Aorta (tissue), 5 donors: ENCODE data around the gene CMBL. TPM values are rescaled to one million over a fixed set of nuclear protein-coding genes. Genes with fewer than 3 reads are reported as not detected.

Source experiments
- ATAC-seq: fragments of 200-7000 bp; cut with Tn5 transposase; one replicate; pipeline ENCODE4 v1.9.1; 2022; ENCODE audit warnings: moderate library complexity; ENCODE audit not compliant: low FRiP score
- DNase-seq, 2 donors: peaks; one replicate each; pipeline ENCODE4 v3.0.0-alpha.2; 2020
- H3K27ac ChIP-seq, 2 donors: one replicate each; pipeline ENCODE4 v1.5.1; 2013; ENCODE audit warnings: low read length in 2 of 2, mild to moderate bottlenecking in 2 of 2, moderate library complexity in 2 of 2, control low read depth in 1 of 2, inconsistent platforms in 1 of 2, low read depth in 1 of 2
- H3K27me3 ChIP-seq, 2 donors: one replicate each; pipeline ENCODE4 v1.6.1; 2013; ENCODE audit warnings: control low read depth in 1 of 2, low read length in 1 of 2, mild to moderate bottlenecking in 1 of 2, moderate library complexity in 1 of 2; ENCODE audit not compliant: insufficient read depth in 2 of 2, control insufficient read depth in 1 of 2
- H3K36me3 ChIP-seq, 2 donors: one replicate each; pipeline ENCODE4 v1.6.1; 2013; ENCODE audit warnings: control low read depth in 1 of 2, low read length in 1 of 2, mild to moderate bottlenecking in 1 of 2; ENCODE audit not compliant: insufficient read depth in 2 of 2, control insufficient read depth in 1 of 2
- H3K4me1 ChIP-seq, 2 donors: one replicate each; pipeline ENCODE4 v1.6.1; 2013; ENCODE audit warnings: low read length in 2 of 2, control low read depth in 1 of 2, mild to moderate bottlenecking in 1 of 2, moderate library complexity in 1 of 2; ENCODE audit not compliant: insufficient read depth in 2 of 2, control insufficient read depth in 1 of 2
- H3K4me3 ChIP-seq, 2 donors: one replicate each; pipeline ENCODE4 v1.5.1; 2013; ENCODE audit warnings: low read length in 2 of 2, control low read depth in 1 of 2, mild to moderate bottlenecking in 1 of 2
- H3K9me3 ChIP-seq: one replicate; pipeline ENCODE4 v1.6.1; 2013; ENCODE audit warnings: mild to moderate bottlenecking, low read length; ENCODE audit not compliant: control insufficient read depth
- WGBS, 2 donors: extraction: QIAGEN DNeasy Blood & Tissue Kit; methylation state at CpG; one replicate each; pipeline ENCODE4 v1.1.7; 2013; 5-methylcytosine and 5-hydroxymethylcytosine counted together
- intact Hi-C, 2 donors: fragments of 100-400 bp; cut with DNase I; formaldehyde crosslinking; loops; one replicate each; pipeline versions ENCODE4 v1.14.2 to v1.15.0; 2022
- long read RNA-seq, 2 donors: library from polyadenylated mRNA; unstranded; transcript quantifications; one replicate each; pipeline ENCODE4 v2.0.0, GENCODE V29; 2020 to 2021
- polyA plus RNA-seq, 2 donors: library from polyadenylated mRNA; stranded (reverse); fragments of 200-250 nt; gene quantifications; one replicate each; pipeline ENCODE4 v1.2.3, GENCODE V29; 2013
- total RNA-seq, 2 donors: library from RNA; stranded (reverse); fragmentation: NEBNext Ultra II Directional; extraction: Animal tissue kit (Norgen Biotek cat#: 25700); gene quantifications; one replicate each; pipeline ENCODE4 v1.2.1, GENCODE V29; 2021
- donor health status: healthy with polysubstance abuse.
- donor health status: Bipolar disorder and iron deficiency.
- donor health status: DM: no; HTN: no; CAD: no.
- donor health status: DM: no; HTN: no; CAD: no.
- donor health status: DM: yes; HTN: yes; CAD: no.

Gene CMBL
- 10 to 100 TPM in 1 of 2 donors, 1 to 10 TPM in 1; 7.5 to 20.2 TPM for total RNA-seq
- polyA plus RNA-seq: 10 to 100 TPM; 19.5 to 76.4 TPM
- long read RNA-seq, donor 1, transcript CMBL-201 (6 exons, 2,335 nt): major isoform, 13 of 14 reads
- long read RNA-seq, donor 1, partial matches to known transcripts: 1 of 14 reads
- long read RNA-seq, donor 1, other reads (novel, unspliced or antisense): 0 of 14 reads
- long read RNA-seq, donor 2, partial matches to known transcripts: 2 of 7 reads
- long read RNA-seq, donor 2, other reads (novel, unspliced or antisense): 2 of 7 reads

DNA sequence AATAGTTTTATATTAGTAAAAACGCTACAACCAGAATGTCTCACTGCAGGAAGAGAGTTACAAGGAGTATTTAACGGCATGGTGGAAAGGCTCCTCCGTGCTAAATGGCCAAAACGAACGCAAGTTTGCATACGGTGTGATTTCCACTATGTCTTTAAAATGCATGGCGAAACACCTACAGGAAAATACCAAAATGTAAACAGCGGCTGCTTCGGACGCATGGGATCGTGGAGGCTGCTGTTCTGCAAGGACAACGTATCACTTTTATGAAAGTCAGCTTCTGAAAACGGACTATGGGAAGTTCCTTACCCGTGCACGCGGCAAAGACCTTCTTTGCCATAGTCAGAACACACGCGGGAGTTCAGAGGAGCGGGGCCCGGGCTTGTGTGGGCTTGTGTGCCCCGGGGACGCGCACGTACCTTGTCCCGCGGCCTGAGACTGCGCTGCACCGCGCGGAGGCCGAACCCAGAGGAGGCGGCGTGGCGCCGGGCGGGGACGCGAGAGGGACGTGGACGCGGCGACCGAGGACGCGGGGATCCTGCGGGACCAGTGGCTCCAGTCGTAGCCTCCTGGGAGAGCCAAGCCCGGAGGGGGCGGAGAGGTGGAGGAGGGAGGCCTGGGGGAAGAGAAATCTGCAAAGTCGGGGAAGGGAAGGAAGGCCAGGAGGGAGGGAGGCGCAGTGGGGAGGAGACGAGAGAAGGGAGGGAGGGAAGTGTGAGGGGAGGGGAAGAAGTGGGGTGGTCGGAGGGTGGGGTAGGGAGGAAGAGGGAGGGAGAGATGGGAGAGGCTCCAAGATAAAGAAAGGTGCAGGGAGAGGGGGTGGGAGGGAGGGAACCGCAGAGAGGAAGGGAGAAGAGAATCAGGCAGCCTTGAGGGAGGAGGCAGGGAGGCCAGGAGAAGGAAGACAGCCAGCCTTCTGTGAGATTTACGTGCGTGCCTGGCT is at the start of gene CMBL:
Gene CMBL, minus strand, starts transcription at position 697 of the 943 bp plus-strand sequence. CDS start 17,140 bp downstream, outside the sequence.
- intact Hi-C loops: no loop called here
- peak; percentile 65 to 85 for DNase-seq
- WGBS, 2 donors: 1% methylated on average over 53 to 56 of the region's 56 CpGs

DNA sequence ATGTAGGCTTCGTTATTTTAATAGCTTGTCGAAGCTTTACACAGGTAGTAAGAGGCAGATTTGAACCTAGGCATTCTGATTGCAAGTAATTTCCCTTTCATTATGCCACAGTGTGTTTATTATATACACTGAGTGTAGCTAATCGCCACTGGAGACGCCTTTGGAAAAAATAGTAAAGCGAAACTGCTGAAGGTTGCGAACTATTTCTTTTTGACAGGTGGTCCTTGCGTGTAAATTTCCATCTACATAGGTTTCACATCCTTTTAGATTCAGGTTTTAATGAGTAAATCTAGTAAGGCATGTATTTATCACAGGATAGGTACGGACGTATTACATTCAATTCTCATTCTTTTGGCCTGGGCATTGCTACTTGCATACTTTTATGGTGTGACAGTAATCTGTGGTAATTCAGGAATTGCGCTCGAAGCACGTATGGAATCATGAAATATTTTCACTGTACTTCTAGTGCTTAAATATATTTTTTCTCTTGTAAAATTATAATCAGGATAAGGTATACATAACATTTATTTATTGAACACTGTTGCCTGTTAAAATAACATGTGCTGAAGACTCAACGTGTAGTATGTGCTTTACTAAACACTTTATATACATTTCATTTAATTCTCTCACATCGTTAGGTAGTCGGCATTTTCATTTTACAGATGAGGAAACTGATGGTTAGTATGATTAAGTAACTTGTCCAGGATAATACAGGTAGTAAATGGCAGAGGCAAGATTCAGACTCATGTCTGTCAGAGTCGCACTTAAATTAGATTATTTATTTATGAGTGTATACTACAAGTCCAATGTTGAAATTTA is 47.6 kb upstream of the CMBL start:
- ATAC-seq: no peak
- H3K36me3 ChIP-seq: no peaks in the 10 kb centered on the region
- intact Hi-C loops: loop anchor here in 1 of 2 donors (5.0 kb wide), 1 partner anchor 63 kb away; no protein-coding TSS in a partner anchor
- WGBS, 2 donors: 31 to 34% methylated on average over 16 of the region's 16 CpGs
- H3K4me1 ChIP-seq: peaks cover 0 to 2% of the 10 kb centered on the region in 2 donors
- H3K9me3 ChIP-seq: no peaks in the 10 kb centered on the region
- H3K4me3 ChIP-seq: peak overlapping the region; percentile 81 to 88
- H3K27ac ChIP-seq: no peak overlapping the region
- no peaks in the 10 kb centered on the region for H3K27me3 ChIP-seq
- no peak for DNase-seq

More for the DNA sequence above, at the start of gene CMBL:
- no peaks in the 10 kb centered on the region for H3K4me1 ChIP-seq
- peak within 1 kb of the TSS in 1 of 2 donors; percentile 65 for H3K27ac ChIP-seq
- peak; percentile 81 for ATAC-seq
- no peaks in the 10 kb centered on the region for H3K27me3 ChIP-seq
- H3K36me3 ChIP-seq: no peaks in the 10 kb centered on the region
- H3K9me3 ChIP-seq: no peaks in the 10 kb centered on the region
- peak within 1 kb of the TSS; percentile 32 to 58 for H3K4me3 ChIP-seq

DNA sequence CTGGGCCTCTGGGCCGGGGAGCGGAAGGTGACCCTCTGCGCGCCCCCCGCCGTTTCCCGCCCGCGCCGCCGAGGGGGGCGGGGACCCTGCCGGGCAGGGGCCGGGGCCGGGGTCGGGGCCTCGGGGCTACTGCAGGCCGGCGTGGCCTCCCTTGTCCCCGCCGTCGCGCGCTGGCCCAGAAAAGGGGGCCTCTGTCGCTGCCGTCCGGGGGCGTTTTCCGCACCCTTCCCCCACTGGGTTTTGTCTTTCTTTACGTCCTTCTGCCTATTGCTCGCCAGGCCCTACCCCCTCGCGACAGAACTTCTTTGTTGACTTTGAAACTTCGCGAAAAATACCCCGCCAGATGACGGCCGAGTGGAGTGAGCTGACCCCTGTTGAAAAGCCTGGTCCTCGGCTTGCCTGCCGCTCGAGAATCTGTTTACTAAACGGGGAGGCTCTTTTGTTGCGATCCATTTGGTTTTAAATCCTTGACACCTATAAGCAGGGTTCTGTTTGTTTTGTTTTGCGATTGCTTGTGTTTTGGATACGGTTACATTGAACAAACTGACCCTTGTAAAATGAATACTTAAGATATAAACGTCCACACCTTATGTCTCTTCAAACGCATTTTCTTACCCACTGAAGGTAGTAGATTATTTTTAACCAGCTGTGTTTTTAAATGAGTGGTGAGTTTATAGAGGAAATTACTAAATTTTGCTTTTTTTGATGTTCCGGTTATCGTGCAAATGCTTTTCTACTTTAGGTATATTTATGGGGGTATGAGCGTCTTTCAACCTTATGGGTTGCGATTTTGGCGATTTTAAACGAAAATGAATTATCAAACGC is 46.6 kb upstream of the CMBL start:
- Histone ChIP-seq H3K27ac (peak overlapping the region; percentile 29 to 69), H3K36me3 (no peaks in the 10 kb centered on the region), H3K9me3 (no peaks in the 10 kb centered on the region), H3K4me3 (peak overlapping the region; percentile 81 to 88), H3K4me1 (peaks cover 0 to 2% of the 10 kb centered on the region in 2 donors), H3K27me3 (no peaks in the 10 kb centered on the region)
- DNase-seq (peak in 1 of 2 donors; percentile 59), ATAC-seq (no peak)
- 1% methylated on average over 34 to 54 of the region's 54 CpGs for WGBS, 2 donors
- intact Hi-C loops: no loop called here

DNA sequence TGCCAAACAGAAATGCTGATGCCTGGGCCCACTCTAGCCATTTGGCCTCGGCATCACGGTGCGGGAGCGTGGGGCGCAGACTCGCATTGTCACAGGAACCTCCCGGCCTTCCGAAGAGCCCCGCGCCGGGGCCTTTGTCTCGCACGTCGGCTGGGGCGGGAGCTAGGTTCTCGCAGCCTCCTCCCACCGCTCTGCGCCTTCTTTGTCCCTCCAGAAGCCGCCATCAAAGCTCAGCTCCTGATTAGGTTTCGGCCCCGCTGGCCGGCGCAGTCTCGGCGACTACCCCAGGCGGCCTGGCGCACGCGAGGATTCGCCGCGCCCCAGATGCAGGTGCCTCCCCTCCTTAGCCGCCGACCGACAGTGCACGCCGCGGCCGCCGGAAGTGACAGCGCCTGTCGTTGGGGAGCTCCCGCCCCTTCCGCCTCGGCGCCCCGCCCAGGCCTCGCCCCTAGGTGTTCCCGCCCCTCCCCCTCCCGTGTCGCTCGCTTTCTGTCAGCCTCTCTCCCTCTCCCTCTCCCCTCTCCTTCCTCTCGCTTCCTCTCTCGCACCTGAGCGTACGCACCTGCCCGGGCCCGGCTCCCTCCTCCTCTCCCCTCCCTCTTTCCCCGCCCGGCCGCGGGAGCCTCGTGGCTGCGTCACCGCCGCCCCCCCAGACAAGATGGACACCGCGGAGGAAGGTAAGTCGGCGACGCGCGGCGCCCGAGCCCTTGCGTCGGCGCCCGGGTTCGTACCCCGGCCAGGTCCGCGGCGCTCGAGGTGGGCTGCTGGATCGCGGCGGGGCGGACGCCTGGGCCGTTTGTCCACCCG is 45.7 kb upstream of the CMBL start, which contains the start of gene MARCHF6:
Gene MARCHF6, plus strand, starts transcription at position 455 of the 807 bp plus-strand sequence. Its CDS starts 204 bp downstream, at position 659.
- no peaks in the 10 kb centered on the region for H3K36me3 ChIP-seq
- peak within 1 kb of the TSS; percentile 64 to 94 for H3K27ac ChIP-seq
- H3K27me3 ChIP-seq: no peaks in the 10 kb centered on the region
- peak within 1 kb of the TSS; percentile 81 to 88 for H3K4me3 ChIP-seq
- no peaks in the 10 kb centered on the region for H3K9me3 ChIP-seq
- peak; percentile 99 for ATAC-seq
- 1% methylated on average over 75 to 92 of the region's 92 CpGs for WGBS, 2 donors
- DNase-seq: peak; percentile 97 to 98
- peaks cover 0 to 2% of the 10 kb centered on the region in 2 donors for H3K4me1 ChIP-seq
- intact Hi-C loops: no loop called here

DNA sequence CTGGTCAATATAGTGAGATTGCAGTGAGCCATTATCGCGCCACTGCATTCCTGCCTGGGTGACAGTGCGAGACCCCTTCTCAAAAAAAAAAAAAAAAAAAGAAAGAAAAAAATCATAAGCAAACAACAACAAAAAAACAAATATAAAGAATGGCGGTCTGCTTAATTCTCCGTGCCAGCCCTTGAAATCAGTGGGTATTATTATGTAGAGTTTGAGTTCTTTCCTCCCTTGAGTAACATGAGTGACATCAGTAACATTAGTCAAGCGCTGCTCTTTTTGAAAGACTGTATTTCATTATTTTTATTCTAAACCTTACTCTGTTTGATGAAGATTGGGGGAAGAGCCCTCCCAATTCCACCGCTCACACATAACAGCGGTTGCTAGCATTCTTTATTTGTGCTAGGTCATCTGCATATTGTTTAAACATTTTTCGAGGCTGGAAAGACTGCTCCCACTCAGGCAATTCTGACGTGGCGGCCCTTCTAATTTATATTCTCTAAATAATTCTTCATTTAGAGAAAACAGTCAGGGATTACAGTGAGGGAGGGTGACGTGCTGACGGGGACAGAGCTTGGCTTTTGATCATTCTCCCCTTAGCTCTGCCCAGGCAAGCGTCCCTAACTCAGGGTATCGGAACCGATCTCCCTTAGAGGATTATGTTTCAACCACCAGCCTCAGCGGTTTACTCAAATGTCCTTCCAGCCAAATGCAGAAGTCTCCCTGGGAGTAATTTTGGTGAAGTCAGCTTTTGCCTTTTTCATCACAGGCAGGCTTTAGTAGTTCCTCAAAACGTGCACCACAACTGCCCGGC is 44.9 kb upstream of the CMBL start:
- Histone ChIP-seq H3K4me1 (peaks cover 0 to 2% of the 10 kb centered on the region in 2 donors), H3K27me3 (no peaks in the 10 kb centered on the region), H3K27ac (peak overlapping the region; percentile 64 to 94), H3K9me3 (no peaks in the 10 kb centered on the region), H3K4me3 (peak overlapping the region; percentile 81 to 83), H3K36me3 (no peaks in the 10 kb centered on the region)
- intact Hi-C loops: no loop called here
- DNase-seq: no peak
- no peak for ATAC-seq
- 11 to 13% methylated on average over 19 of the region's 19 CpGs for WGBS, 2 donors

DNA sequence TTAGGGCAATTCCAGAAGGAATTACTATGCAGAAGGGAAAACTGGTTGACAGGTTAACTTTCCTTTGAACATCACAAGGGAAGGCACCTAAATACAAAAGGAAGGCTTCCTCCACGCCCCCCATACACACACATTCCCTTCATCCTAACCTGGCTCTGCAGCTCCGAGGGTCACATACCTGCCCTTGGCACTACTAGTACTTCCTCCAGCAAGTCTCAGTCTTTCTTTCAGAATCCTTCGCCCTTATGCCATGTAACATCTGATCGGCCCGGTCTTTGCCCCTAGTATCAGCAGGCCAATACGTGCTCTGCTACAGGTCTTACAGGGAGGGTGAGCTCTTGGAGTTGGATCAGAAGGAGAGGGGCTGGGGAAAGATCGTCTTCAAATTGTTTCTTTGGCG is 44.2 kb upstream of the CMBL start:
- no peak overlapping the region for H3K4me3 ChIP-seq
- intact Hi-C loops: no loop called here
- no peak overlapping the region for H3K27ac ChIP-seq

More for the DNA sequence above, 44.2 kb upstream of the CMBL start:
- Histone ChIP-seq H3K36me3 (no peaks in the 10 kb centered on the region), H3K27me3 (no peaks in the 10 kb centered on the region), H3K9me3 (no peaks in the 10 kb centered on the region), H3K4me1 (peaks cover 0 to 2% of the 10 kb centered on the region in 2 donors)
- no peak for ATAC-seq
- WGBS, 2 donors: 75 to 77% methylated on average over 8 of the region's 8 CpGs
- no peak for DNase-seq
